Bronchial epithelial cell (primary cell): Measurements from ENCODE around the gene E2F8. TPM values are rescaled to one million over a fixed set of nuclear protein-coding genes. Genes with fewer than 3 reads are reported as not detected.

Source experiments
- DNase-seq: peaks from one replicate; pipeline ENCODE4 v3.0.0-alpha.2; 2010; ENCODE audit warnings: low read depth
- FAIRE-seq: peaks from 2 replicates; lab custom pipeline; 2011; peaks lifted over from hg19 to GRCh38; lab: Jason Lieb, UNC
- H3K27me3 ChIP-seq: 2 replicates; pipeline ENCODE4 v1.5.1; 2011; ENCODE audit warnings: low read length; ENCODE audit not compliant: control insufficient read depth, insufficient read depth
- H3K36me3 ChIP-seq: 2 replicates; pipeline ENCODE4 v1.5.1; 2011; ENCODE audit warnings: low read length; ENCODE audit not compliant: control insufficient read depth, insufficient read depth
- H3K4me3 ChIP-seq: 2 replicates; pipeline ENCODE4 v1.5.1; 2011; ENCODE audit warnings: mild to moderate bottlenecking, low read depth, low read length, control low read depth
- CTCF ChIP-seq: IDR thresholded peaks from 2 replicates; pipeline ENCODE4 v1.5.1; 2011; ENCODE audit warnings: mild to moderate bottlenecking, moderate library complexity, low read length, control low read depth, inconsistent platforms; ENCODE audit not compliant: insufficient read depth, severe bottlenecking
- total RNA-seq: library from RNA; depleted of rRNA; stranded (reverse); fragments of >200 nt; gene quantifications from 2 replicates; pipeline ENCODE4 v1.2.1, GENCODE V29; 2014

Gene E2F8
- total RNA-seq, 1 donor from 2014 or later, result 0.26 TPM

GRCh38 chr11:19246816-19247215 lies 6.1 kb upstream of the E2F8 start:
- TF ChIP-seq CTCF, result no peak
- H3K4me3 ChIP-seq, result no peak overlapping the region
- no peaks in the 10 kb centered on the region for H3K27me3 ChIP-seq
- no peaks in the 10 kb centered on the region for H3K36me3 ChIP-seq
- DNase-seq (no peak), FAIRE-seq (no peak)

GRCh38 chr11:19245351-19245750 lies 4.6 kb upstream of the E2F8 start:
- Histone ChIP-seq H3K4me3 (no peak overlapping the region), H3K27me3 (no peaks in the 10 kb centered on the region), H3K36me3 (no peaks in the 10 kb centered on the region)
- FAIRE-seq (no peak), DNase-seq (no peak)
- TF ChIP-seq CTCF, result no peak

- Histone ChIP-seq H3K4me3 (peak overlapping the region; percentile 13), H3K27me3 (no peaks in the 10 kb centered on the region), H3K36me3 (no peaks in the 10 kb centered on the region)
- FAIRE-seq, result peak; percentile 40
- no peak for TF ChIP-seq CTCF
- peak; percentile 97 for DNase-seq
Measured at GRCh38 chr11:19244621-19245020, 3.9 kb upstream of the E2F8 start.

GRCh38 chr11:19244084-19244483 lies 3.3 kb upstream of the E2F8 start:
- no peak for TF ChIP-seq CTCF
- peak; percentile 96 for DNase-seq
- H3K27me3 ChIP-seq, result no peaks in the 10 kb centered on the region
- no peaks in the 10 kb centered on the region for H3K36me3 ChIP-seq
- no peak for FAIRE-seq
- peak overlapping the region; percentile 13 for H3K4me3 ChIP-seq

- FAIRE-seq (no peak), DNase-seq (peak; percentile 52)
- no peaks in the 10 kb centered on the region for H3K27me3 ChIP-seq
- no peak for TF ChIP-seq CTCF
- no peak overlapping the region for H3K4me3 ChIP-seq
- H3K36me3 ChIP-seq, result no peaks in the 10 kb centered on the region
Measured at GRCh38 chr11:19243613-19244012, 2.9 kb upstream of the E2F8 start.

GRCh38 chr11:19243143-19243542 lies 2.4 kb upstream of the E2F8 start:
- FAIRE-seq (no peak), DNase-seq (no peak)
- Histone ChIP-seq H3K36me3 (no peaks in the 10 kb centered on the region), H3K4me3 (no peak overlapping the region), H3K27me3 (no peaks in the 10 kb centered on the region)
- TF ChIP-seq CTCF, result no peak
